ENCODE results near the gene TMEM252.

Gene TMEM252

GRCh38 chr9:68505681-68506409 lies 34.8 kb downstream of the TMEM252 start:
- DNase-seq (ENCODE audit: low read depth in 1 of 2, low spot score in 1 of 2) = peak in 1 of 2 experiments; percentile 67

GRCh38 chr9:68502279-68502678 lies 38.4 kb downstream of the TMEM252 start:
- in situ Hi-C loops (cut with HindIII; ENCODE audit: low pct_unique_long_range_greater_than_20kb, low sequenced_read_pairs) = no loop called here
- TF ChIP-seq JUND (IDR thresholded peaks at IDR 0.05; ENCODE audit: low read depth) = no peak
- no peak for DNase-seq (ENCODE audit: low read depth in 1 of 2, low spot score in 1 of 2)

More at GRCh38 chr9:68505681-68506409, 34.8 kb downstream of the TMEM252 start:
- in situ Hi-C loops (cut with HindIII; ENCODE audit: low pct_unique_long_range_greater_than_20kb, low sequenced_read_pairs) = no loop called here
- TF ChIP-seq JUND (IDR thresholded peaks at IDR 0.05; ENCODE audit: low read depth) = no peak

DNA sequence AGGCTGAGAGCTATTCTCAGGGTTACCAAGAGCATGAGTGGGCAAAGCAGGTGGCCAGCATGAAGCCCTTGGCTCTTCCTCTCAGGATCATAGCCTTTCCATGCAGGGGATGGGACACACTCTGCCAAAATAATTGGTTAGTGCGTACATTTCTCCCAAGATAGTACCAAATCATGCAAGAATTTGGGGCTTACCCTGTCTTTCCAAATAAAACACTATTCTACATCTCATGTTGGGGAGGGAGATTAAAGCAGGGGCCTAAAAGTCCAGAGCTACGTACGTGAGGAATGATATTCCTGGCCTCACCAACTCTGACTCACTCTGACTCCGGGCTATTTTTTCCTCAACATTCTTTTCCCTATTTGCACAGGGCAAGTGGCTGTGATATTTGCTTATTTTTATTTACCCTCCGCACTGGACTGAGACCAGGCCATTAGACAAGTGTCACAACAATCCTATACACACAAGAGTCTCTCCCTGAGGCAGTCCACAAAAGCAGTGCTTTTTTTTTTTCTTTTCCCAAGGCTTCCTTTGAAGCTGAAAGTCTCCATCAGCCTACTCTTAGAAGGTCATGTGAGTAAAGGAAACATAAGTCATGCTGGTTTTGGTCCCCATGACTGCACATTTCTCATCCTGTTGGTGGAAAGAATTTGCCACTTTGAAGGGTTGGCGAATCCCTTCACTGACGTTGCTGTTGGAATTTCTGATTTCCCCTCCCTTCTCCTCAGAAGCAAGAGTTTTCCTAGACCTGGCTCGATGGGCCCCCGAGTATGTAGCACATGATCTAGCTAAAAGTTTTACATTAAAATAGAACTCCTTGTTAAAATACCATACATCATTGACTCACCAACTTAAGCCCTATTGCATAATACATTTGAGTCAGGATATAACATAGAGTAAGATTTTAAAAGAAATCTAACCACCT lies 40.0 kb downstream of the TMEM252 start:
- DNase-seq (ENCODE audit: low read depth in 1 of 2, low spot score in 1 of 2) = peak; percentile 13 to 88
- in situ Hi-C loops (cut with HindIII; ENCODE audit: low pct_unique_long_range_greater_than_20kb, low sequenced_read_pairs) = no loop called here
- TF ChIP-seq JUND (IDR thresholded peaks at IDR 0.05; ENCODE audit: low read depth) = peak; percentile 81

DNA sequence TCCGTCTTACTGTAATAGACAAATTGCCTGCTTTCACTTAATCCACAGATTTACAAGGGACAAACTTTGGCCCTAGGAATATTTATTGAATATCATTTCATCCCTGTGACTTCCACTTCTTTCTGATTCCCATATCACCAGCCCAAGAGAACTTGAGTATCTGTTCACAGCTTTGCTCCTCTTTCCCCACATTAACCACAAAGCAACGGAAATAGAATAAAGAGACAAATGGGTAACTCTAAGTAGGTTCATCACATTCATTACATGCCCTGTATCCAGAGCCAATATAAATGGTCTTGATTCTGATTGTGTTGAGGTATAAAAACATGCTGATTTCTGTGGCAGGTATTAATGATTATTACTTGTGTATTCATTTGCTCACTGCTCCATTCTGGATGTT lies 41.9 kb downstream of the TMEM252 start:
- in situ Hi-C loops (cut with HindIII; ENCODE audit: low pct_unique_long_range_greater_than_20kb, low sequenced_read_pairs) = no loop called here
- DNase-seq (ENCODE audit: low read depth in 1 of 2, low spot score in 1 of 2) = no peak
- TF ChIP-seq JUND (IDR thresholded peaks at IDR 0.05; ENCODE audit: low read depth) = no peak

DNA sequence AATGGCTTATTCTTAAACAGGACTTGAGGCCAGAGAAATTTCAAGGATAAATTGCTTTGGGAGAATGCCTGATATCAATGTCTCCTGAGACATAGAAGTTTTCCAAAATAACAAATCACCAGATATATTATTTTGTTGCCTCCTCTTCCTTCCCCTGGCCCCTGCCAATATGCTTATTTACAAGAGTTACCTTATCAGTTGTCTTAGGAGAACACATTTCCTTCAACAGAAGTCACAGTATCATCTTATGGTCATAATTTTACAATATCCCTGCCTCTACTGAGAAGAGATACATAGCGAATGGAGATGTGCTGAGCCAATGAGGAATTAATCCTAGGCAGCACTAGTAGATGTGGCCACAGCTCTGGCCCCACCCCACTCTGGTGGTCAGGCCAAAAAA lies 43.1 kb downstream of the TMEM252 start:
- DNase-seq (ENCODE audit: low read depth in 1 of 2, low spot score in 1 of 2) = no peak
- TF ChIP-seq JUND (IDR thresholded peaks at IDR 0.05; ENCODE audit: low read depth) = no peak
- in situ Hi-C loops (cut with HindIII; ENCODE audit: low pct_unique_long_range_greater_than_20kb, low sequenced_read_pairs) = no loop called here

GRCh38 chr9:68496356-68496755 lies 44.3 kb downstream of the TMEM252 start:
- in situ Hi-C loops (cut with HindIII; ENCODE audit: low pct_unique_long_range_greater_than_20kb, low sequenced_read_pairs) = no loop called here
- no peak for TF ChIP-seq JUND (IDR thresholded peaks at IDR 0.05; ENCODE audit: low read depth)
- no peak for DNase-seq (ENCODE audit: low read depth in 1 of 2, low spot score in 1 of 2)

GRCh38 chr9:68495247-68495646 lies 45.4 kb downstream of the TMEM252 start:
- DNase-seq (ENCODE audit: low read depth in 1 of 2, low spot score in 1 of 2) = no peak
- in situ Hi-C loops (cut with HindIII; ENCODE audit: low pct_unique_long_range_greater_than_20kb, low sequenced_read_pairs) = no loop called here
- no peak for TF ChIP-seq JUND (IDR thresholded peaks at IDR 0.05; ENCODE audit: low read depth)

DNA sequence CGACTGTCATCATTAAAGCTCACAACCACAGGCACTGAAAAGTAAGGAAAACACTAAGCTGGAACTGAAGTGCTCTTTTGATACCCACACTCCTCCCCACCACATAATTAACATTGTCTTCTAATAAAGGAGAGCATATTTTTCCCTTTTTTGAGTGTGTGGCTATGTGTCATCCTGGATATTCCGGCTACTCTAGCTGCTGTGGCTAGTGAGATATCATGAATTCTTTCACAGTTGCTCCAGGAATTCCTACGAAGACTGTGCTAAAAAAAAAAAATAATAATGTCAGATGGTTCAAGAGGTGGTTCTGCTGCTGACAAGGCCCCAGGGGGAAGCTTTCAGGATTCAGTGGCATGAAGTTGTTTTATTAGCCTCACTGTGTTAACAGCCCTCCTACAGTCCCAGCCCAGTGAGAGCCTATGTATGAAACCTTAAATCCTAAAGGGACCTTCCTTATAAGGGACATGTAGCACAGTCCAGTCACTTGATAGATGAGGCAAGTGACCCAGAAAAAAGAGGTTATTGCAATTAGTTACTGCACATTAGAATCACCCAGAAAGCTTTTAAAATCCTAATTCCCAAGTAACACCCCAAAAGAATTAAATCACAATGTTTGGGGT lies 46.6 kb downstream of the TMEM252 start:
- TF ChIP-seq JUND (IDR thresholded peaks at IDR 0.05; ENCODE audit: low read depth) = no peak
- no peak for DNase-seq (ENCODE audit: low read depth in 1 of 2, low spot score in 1 of 2)
- in situ Hi-C loops (cut with HindIII; ENCODE audit: low pct_unique_long_range_greater_than_20kb, low sequenced_read_pairs) = no loop called here

- in situ Hi-C loops (cut with HindIII; ENCODE audit: low pct_unique_long_range_greater_than_20kb, low sequenced_read_pairs) = no loop called here
- no peak for DNase-seq (ENCODE audit: low read depth in 1 of 2, low spot score in 1 of 2)
- no peak for TF ChIP-seq JUND (IDR thresholded peaks at IDR 0.05; ENCODE audit: low read depth)
These were observed 47.1 kb downstream of the TMEM252 start for GRCh38 chr9:68493541-68493940.

- no peak for TF ChIP-seq JUND (IDR thresholded peaks at IDR 0.05; ENCODE audit: low read depth)
- in situ Hi-C loops (cut with HindIII; ENCODE audit: low pct_unique_long_range_greater_than_20kb, low sequenced_read_pairs) = no loop called here
- peak in 1 of 2 experiments; percentile 30 for DNase-seq (ENCODE audit: low read depth in 1 of 2, low spot score in 1 of 2)
These were observed 47.9 kb downstream of the TMEM252 start for GRCh38 chr9:68492806-68493205.

- no peak for DNase-seq (ENCODE audit: low read depth in 1 of 2, low spot score in 1 of 2)
- in situ Hi-C loops (cut with HindIII; ENCODE audit: low pct_unique_long_range_greater_than_20kb, low sequenced_read_pairs) = no loop called here
- TF ChIP-seq JUND (IDR thresholded peaks at IDR 0.05; ENCODE audit: low read depth) = no peak
These were observed 51.0 kb downstream of the TMEM252 start for GRCh38 chr9:68489646-68490045.

GRCh38 chr9:68488126-68488525 lies 52.6 kb downstream of the TMEM252 start:
- no peak for TF ChIP-seq JUND (IDR thresholded peaks at IDR 0.05; ENCODE audit: low read depth)
- no peak for DNase-seq (ENCODE audit: low read depth in 1 of 2, low spot score in 1 of 2)
- in situ Hi-C loops (cut with HindIII; ENCODE audit: low pct_unique_long_range_greater_than_20kb, low sequenced_read_pairs) = no loop called here
